Nephron (organoid): ENCODE results near the gene OPA1.

Experiments used
- H3K27ac Mint-ChIP-seq, 3 experiments: 2 replicates each; pipeline ENCODE4 v1.8.0; 2020; ENCODE audit warnings: mixed read lengths in 3 of 3, mild to moderate bottlenecking in 2 of 3, moderate library complexity in 1 of 3
- H3K27me3 Mint-ChIP-seq: 2 replicates; pipeline ENCODE4 v1.8.0; 2021; ENCODE audit warnings: low read depth, mild to moderate bottlenecking, moderate library complexity, mixed read lengths
- H3K36me3 Mint-ChIP-seq: 2 replicates; pipeline ENCODE4 v1.8.0; 2020; ENCODE audit warnings: low read depth, mixed read lengths
- H3K4me1 Mint-ChIP-seq: 2 replicates; pipeline ENCODE4 v1.8.0; 2020; ENCODE audit warnings: mixed read lengths
- H3K4me3 Mint-ChIP-seq, 3 experiments: 2 replicates each; pipeline ENCODE4 v1.8.0; 2020; ENCODE audit warnings: mild to moderate bottlenecking in 3 of 3, mixed read lengths in 3 of 3, moderate library complexity in 2 of 3
- H3K9me3 Mint-ChIP-seq: 2 replicates; pipeline ENCODE4 v1.8.0; 2020; ENCODE audit warnings: mixed read lengths
- CTCF ChIP-seq, 3 experiments: fragments of 200-600 bp; sonication (generic); IDR thresholded peaks; one replicate each; pipeline ENCODE4 v1.5.0; 2021; ENCODE audit warnings: antibody characterized with exemption in 3 of 3; ENCODE audit not compliant: unreplicated experiment in 3 of 3

Gene OPA1

GRCh38 chr3:193714523-193715137 is 121.6 kb downstream of the OPA1 start:
- H3K27me3 Mint-ChIP-seq: peaks cover 14% of the 10 kb centered on the region
- no peak for TF ChIP-seq CTCF (IDR thresholded peaks at IDR 0.05; ENCODE audit: unreplicated experiment in 3 of 3)
- no peak overlapping the region for H3K4me3 Mint-ChIP-seq
- H3K27ac Mint-ChIP-seq: no peak overlapping the region
- peaks cover 41% of the 10 kb centered on the region for H3K9me3 Mint-ChIP-seq
- no peaks in the 10 kb centered on the region for H3K4me1 Mint-ChIP-seq
- peaks cover 17% of the 10 kb centered on the region for H3K36me3 Mint-ChIP-seq

GRCh38 chr3:193716150-193716549 is 123.1 kb downstream of the OPA1 start:
- Mint-ChIP-seq H3K4me3 (no peak overlapping the region), H3K9me3 (peaks cover 44% of the 10 kb centered on the region), H3K27ac (no peak overlapping the region), H3K27me3 (peaks cover 8% of the 10 kb centered on the region), H3K4me1 (no peaks in the 10 kb centered on the region), H3K36me3 (peaks cover 17% of the 10 kb centered on the region)
- no peak for TF ChIP-seq CTCF (IDR thresholded peaks at IDR 0.05; ENCODE audit: unreplicated experiment in 3 of 3)

GRCh38 chr3:193719735-193720134 is 126.7 kb downstream of the OPA1 start:
- Mint-ChIP-seq H3K4me1 (no peaks in the 10 kb centered on the region), H3K4me3 (no peak overlapping the region), H3K27ac (no peak overlapping the region), H3K9me3 (peaks cover 37% of the 10 kb centered on the region), H3K27me3 (peaks cover 12% of the 10 kb centered on the region), H3K36me3 (peaks cover 10% of the 10 kb centered on the region)
- no peak for TF ChIP-seq CTCF (IDR thresholded peaks at IDR 0.05; ENCODE audit: unreplicated experiment in 3 of 3)

- TF ChIP-seq CTCF (IDR thresholded peaks at IDR 0.05; ENCODE audit: unreplicated experiment in 3 of 3): no peak
- H3K27me3 Mint-ChIP-seq: peaks cover 12% of the 10 kb centered on the region
Observed at GRCh38 chr3:193720169-193720568, 127.2 kb downstream of the OPA1 start.

GRCh38 chr3:193722566-193722965 is 129.6 kb downstream of the OPA1 start:
- Mint-ChIP-seq H3K27me3 (peaks cover 17% of the 10 kb centered on the region), H3K4me1 (no peaks in the 10 kb centered on the region), H3K27ac (no peak overlapping the region), H3K36me3 (peaks cover 6% of the 10 kb centered on the region), H3K4me3 (no peak overlapping the region), H3K9me3 (peaks cover 18% of the 10 kb centered on the region)
- no peak for TF ChIP-seq CTCF (IDR thresholded peaks at IDR 0.05; ENCODE audit: unreplicated experiment in 3 of 3)

More at GRCh38 chr3:193720169-193720568, 127.2 kb downstream of the OPA1 start:
- Mint-ChIP-seq H3K36me3 (peaks cover 10% of the 10 kb centered on the region), H3K4me1 (no peaks in the 10 kb centered on the region), H3K9me3 (peaks cover 37% of the 10 kb centered on the region), H3K4me3 (no peak overlapping the region), H3K27ac (no peak overlapping the region)

GRCh38 chr3:193727089-193727488 is 134.1 kb downstream of the OPA1 start:
- Mint-ChIP-seq H3K27me3 (peaks cover 40% of the 10 kb centered on the region), H3K4me3 (no peak overlapping the region), H3K4me1 (no peaks in the 10 kb centered on the region), H3K9me3 (peaks cover 3% of the 10 kb centered on the region), H3K36me3 (no peaks in the 10 kb centered on the region), H3K27ac (no peak overlapping the region)
- no peak for TF ChIP-seq CTCF (IDR thresholded peaks at IDR 0.05; ENCODE audit: unreplicated experiment in 3 of 3)
